ENCODE data around the gene MORN5.

- no peak for TF ChIP-seq TCF12 (IDR thresholded peaks at IDR 0.05; ENCODE audit: low read depth)
- TF ChIP-seq, protein P1, sequence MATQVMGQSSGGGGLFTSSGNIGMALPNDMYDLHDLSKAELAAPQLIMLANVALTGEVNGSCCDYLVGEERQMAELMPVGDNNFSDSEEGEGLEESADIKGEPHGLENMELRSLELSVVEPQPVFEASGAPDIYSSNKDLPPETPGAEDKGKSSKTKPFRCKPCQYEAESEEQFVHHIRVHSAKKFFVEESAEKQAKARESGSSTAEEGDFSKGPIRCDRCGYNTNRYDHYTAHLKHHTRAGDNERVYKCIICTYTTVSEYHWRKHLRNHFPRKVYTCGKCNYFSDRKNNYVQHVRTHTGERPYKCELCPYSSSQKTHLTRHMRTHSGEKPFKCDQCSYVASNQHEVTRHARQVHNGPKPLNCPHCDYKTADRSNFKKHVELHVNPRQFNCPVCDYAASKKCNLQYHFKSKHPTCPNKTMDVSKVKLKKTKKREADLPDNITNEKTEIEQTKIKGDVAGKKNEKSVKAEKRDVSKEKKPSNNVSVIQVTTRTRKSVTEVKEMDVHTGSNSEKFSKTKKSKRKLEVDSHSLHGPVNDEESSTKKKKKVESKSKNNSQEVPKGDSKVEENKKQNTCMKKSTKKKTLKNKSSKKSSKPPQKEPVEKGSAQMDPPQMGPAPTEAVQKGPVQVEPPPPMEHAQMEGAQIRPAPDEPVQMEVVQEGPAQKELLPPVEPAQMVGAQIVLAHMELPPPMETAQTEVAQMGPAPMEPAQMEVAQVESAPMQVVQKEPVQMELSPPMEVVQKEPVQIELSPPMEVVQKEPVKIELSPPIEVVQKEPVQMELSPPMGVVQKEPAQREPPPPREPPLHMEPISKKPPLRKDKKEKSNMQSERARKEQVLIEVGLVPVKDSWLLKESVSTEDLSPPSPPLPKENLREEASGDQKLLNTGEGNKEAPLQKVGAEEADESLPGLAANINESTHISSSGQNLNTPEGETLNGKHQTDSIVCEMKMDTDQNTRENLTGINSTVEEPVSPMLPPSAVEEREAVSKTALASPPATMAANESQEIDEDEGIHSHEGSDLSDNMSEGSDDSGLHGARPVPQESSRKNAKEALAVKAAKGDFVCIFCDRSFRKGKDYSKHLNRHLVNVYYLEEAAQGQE (IDR thresholded peaks at IDR 0.05; ENCODE audit: low read depth) = no peak
- TF ChIP-seq ZBTB7A (IDR thresholded peaks at IDR 0.05; ENCODE audit: low read depth) = no peak
- no peak for TF ChIP-seq MAX (IDR thresholded peaks at IDR 0.05)
These were observed 47.5 kb upstream of the MORN5 start for GRCh38 chr9:122112238-122112637.
